ENCODE measurements around the gene MRGPRG. TPM values are rescaled to one million over a fixed set of nuclear protein-coding genes. Genes with fewer than 3 reads are reported as not detected.

Gene MRGPRG
- total and polyA plus RNA-seq, 2 of the 4 experiments (the other 2 are of a cell fraction), result not detected

DNA sequence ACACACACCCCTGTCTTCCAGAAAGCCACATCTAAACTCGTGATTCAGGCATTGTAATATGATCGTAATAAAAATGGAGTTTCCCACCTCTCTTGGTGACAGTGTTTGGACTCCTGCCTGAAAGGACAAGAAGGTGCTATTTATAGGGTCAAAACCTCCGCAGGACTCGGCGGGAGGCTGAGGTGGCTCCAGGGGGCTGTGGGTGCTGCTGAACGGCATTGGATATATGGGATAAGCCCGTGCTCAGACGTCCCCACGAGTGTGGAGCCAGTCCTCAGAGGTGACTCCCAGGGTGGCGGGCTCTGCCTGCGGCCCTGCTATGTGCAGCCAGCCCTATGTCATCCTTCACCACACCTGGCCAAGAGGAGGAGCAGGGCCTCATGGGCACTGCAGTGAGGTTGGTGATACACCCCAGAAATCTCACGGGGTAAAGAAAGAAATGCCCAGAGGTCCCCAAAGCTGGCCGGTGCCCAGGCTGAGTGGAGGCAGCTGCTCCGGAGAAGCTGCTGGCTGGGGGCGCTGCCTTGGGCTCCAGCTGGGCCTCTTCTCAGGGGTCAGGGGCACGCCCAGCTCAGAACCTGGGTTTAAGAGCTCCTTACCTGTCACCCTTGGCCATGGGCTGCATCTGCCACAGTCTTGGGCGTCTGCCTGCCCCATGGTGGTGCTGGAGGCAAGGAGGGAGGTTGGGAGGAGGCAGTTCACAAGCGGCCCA is 48.4 kb downstream of the MRGPRG start (continued):
- no peak for TF ChIP-seq MXI1 (IDR thresholded peaks at IDR 0.05; ENCODE audit: borderline replicate concordance, low read depth, low read length)

DNA sequence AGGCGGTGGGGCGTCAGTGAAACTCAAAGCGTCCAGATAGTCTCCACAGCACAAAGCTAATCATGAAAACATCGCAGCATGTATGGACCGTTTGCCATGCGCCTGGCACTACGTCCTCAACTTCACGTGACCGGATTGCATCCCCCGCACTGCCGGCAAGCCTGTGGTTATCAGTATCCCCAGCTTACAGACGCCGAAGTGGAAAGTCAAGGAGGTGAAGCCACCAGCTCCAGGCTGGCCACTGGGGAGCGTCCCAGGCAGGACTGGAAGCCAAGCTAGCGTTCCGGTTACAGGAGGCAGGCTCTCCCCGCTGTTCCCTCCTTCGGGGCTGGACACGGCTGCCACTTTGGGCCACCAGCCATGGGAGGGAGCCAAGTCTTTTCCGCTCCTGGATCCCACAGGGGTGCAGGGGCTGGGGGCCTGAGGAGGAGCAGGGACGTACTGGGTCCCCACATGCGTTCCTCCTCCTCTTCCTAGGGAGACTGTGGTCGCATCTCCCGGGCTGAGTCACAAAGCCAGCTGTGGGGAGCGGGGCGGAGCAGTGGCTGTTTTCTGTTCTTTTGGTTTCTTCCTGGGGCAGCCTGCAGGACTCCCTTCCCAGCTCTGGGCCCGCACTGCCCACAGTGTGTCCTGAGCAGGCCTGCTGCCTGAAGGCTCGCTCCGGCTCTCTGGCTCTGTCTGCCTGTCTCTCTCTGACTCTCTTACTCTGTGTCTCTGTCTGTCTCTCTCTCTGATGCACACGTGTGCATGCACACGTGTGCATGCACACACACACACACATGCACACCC is 49.2 kb downstream of the MRGPRG start:
- ChIA-PET CTCF (interaction anchor here (0.7 to 1.2 kb wide), 2 partner anchors 26 to 30 kb away, joined by 3 to 5 read pairs; no protein-coding TSS in a partner anchor), POLR2A (ENCODE audit: unreplicated experiment) (interaction anchor here (0.6 kb wide), 1 partner anchor 278 kb away, joined by 3 read pairs; no protein-coding TSS in a partner anchor)
- peak overlapping the region; percentile 21 to 82; a peak in 3 of 4 replicates for H4K8ac ChIP-seq (ENCODE audit: low read depth in 2 of 2, low read length in 2 of 2)
- H3K9me3 ChIP-seq (ENCODE audit: control insufficient read depth, insufficient read depth, low read length), result no peaks in the 10 kb centered on the region
- H3K79me1 ChIP-seq (ENCODE audit: low read depth in 1 of 2, low read length in 2 of 2), result peaks cover 0 to 3% of the 10 kb centered on the region in 2 experiments; a peak in 3 of 4 replicates
- peak overlapping the region; percentile 37 for H3K9ac ChIP-seq (ENCODE audit: low read depth, low read length)
- no peaks in the 10 kb centered on the region for H3K9me1 ChIP-seq (ENCODE audit: insufficient read depth, low read length)
- peak overlapping the region; percentile 80 for H2AK9ac ChIP-seq (replicated peaks; ENCODE audit: low read depth, low read length, poor library complexity)
- in situ Hi-C loops (cut with MboI; ENCODE audit: low sequenced_read_pairs), result no loop called here
- peak overlapping the region; percentile 7 for H4K91ac ChIP-seq (ENCODE audit: insufficient read depth, low read depth, low read length)
- peak overlapping the region; percentile 83 for H2BK120ac ChIP-seq (ENCODE audit: low read depth, low read length)
- H2BK5ac ChIP-seq (ENCODE audit: low read depth, low read length, poor library complexity, severe bottlenecking), result peak overlapping the region; percentile 81
- H2BK20ac ChIP-seq (ENCODE audit: low read depth, low read length), result peak overlapping the region; percentile 37
- H3K23ac ChIP-seq (ENCODE audit: low read depth, low read length), result 0 out of 2 replicates have a peak overlapping the region, but pooled peaks have one; percentile 19
- dilution Hi-C loops (cut with HindIII; ENCODE audit: low sequenced_read_pairs, unreplicated experiment), result no loop called here
- H3K4me2 ChIP-seq (ENCODE audit: low read depth, low read length), result peak overlapping the region; percentile 88
- peak; percentile 73 for DNase-seq
- H4K5ac ChIP-seq (ENCODE audit: low read depth, low read length), result peak overlapping the region; percentile 48
- H2BK15ac ChIP-seq (ENCODE audit: low read depth, low read length), result peak overlapping the region; percentile 65; the same call in 2 of the 3 replicates
- H3K18ac ChIP-seq (ENCODE audit: low read depth, low read length), result peak overlapping the region; percentile 67
- H3K4me1 ChIP-seq (ENCODE audit: control insufficient read depth, insufficient read depth, low read length), result peaks cover 18% of the 10 kb centered on the region
- no peaks in the 10 kb centered on the region for H3K36me3 ChIP-seq (ENCODE audit: control insufficient read depth, insufficient read depth, low read length)
- WGBS, 2 experiments (ENCODE audit: extremely low coverage in 2 of 2, insufficient read length in 1 of 2), result 8% methylated on average over 11 of the region's 31 CpGs; no CpG with 5 or more reads in 1 of the 2 experiments
- BruUV-seq (replicated peaks), result no TSS peak
- H3K4me3 ChIP-seq (ENCODE audit: insufficient read depth, low read depth, low read length), result peak overlapping the region; percentile 48
- peak overlapping the region; percentile 69 for H3K4ac ChIP-seq (ENCODE audit: low read depth, low read length)
- peak overlapping the region; percentile 94 for H2AFZ ChIP-seq (replicated peaks; ENCODE audit: low read length, poor library complexity)
- peak overlapping the region; percentile 67 for H3K27ac ChIP-seq (ENCODE audit: insufficient read depth, low read length)
- peak overlapping the region; percentile 1; the same call in 1 of the 2 replicates for H2AK5ac ChIP-seq (ENCODE audit: low read depth, low read length)
- ATAC-seq (ENCODE audit: low read depth), result peak; percentile 71
- peak overlapping the region; percentile 5 for H3K14ac ChIP-seq (replicated peaks; ENCODE audit: low read depth, low read length)
- no peaks in the 10 kb centered on the region for H4K20me1 ChIP-seq (ENCODE audit: insufficient read depth, low read length)
- H3K56ac ChIP-seq (ENCODE audit: extremely low read depth, insufficient read depth, low read length), result peak overlapping the region; percentile 21; the same call in 1 of the 2 replicates
- intact Hi-C loops (cut with micrococcal nuclease), result loop anchor here (10.0 kb wide), 1 partner anchor 115 kb away; the partner anchor contains the start of gene CARS1
- peaks cover 9% of the 10 kb centered on the region; the same call in 1 of the 2 replicates for H3K27me3 ChIP-seq (ENCODE audit: control insufficient read depth, insufficient read depth, low read length)
- TF ChIP-seq SMC3 (IDR thresholded peaks at IDR 0.05; ENCODE audit: low read depth, low read length), result no peak
- TF ChIP-seq NFE2L2 (IDR thresholded peaks at IDR 0.05; ENCODE audit: low read depth, low read length), result no peak
- TF ChIP-seq, protein P1, sequence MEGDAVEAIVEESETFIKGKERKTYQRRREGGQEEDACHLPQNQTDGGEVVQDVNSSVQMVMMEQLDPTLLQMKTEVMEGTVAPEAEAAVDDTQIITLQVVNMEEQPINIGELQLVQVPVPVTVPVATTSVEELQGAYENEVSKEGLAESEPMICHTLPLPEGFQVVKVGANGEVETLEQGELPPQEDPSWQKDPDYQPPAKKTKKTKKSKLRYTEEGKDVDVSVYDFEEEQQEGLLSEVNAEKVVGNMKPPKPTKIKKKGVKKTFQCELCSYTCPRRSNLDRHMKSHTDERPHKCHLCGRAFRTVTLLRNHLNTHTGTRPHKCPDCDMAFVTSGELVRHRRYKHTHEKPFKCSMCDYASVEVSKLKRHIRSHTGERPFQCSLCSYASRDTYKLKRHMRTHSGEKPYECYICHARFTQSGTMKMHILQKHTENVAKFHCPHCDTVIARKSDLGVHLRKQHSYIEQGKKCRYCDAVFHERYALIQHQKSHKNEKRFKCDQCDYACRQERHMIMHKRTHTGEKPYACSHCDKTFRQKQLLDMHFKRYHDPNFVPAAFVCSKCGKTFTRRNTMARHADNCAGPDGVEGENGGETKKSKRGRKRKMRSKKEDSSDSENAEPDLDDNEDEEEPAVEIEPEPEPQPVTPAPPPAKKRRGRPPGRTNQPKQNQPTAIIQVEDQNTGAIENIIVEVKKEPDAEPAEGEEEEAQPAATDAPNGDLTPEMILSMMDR (conservative IDR thresholded peaks at IDR 0.05; ENCODE audit: low read depth, low read length), result peak; percentile 9; the same call in 1 of the 2 replicates
- TF ChIP-seq RAD21 (IDR thresholded peaks at IDR 0.05; ENCODE audit: low read length), result no peak; the same call in 1 of the 2 replicates
- TF ChIP-seq POLR2A (IDR thresholded peaks at IDR 0.05; ENCODE audit: low read depth, low read length), result no peak
- TF ChIP-seq MXI1 (IDR thresholded peaks at IDR 0.05; ENCODE audit: borderline replicate concordance, low read depth, low read length), result peak; percentile 72
- TF ChIP-seq RCOR1 (IDR thresholded peaks at IDR 0.05; ENCODE audit: insufficient replicate concordance, low read length), result no peak
- peak; percentile 93 for TF ChIP-seq BHLHE40 (IDR thresholded peaks at IDR 0.05; ENCODE audit: low read depth, low read length)
- TF ChIP-seq CEBPB (IDR thresholded peaks at IDR 0.05; ENCODE audit: low read depth, low read length), result peak; percentile 7; the same call in 1 of the 2 replicates
- TF ChIP-seq RFX5 (IDR thresholded peaks at IDR 0.05; ENCODE audit: low read depth, low read length), result no peak
- TF ChIP-seq FOS (IDR thresholded peaks at IDR 0.05; ENCODE audit: low read depth, low read length), result no peak

Measured in IMR-90 (cell line).